Right atrium auricular region (tissue), 2 donors: Measurements from ENCODE around the gene FANCC. TPM values are rescaled to one million over a fixed set of nuclear protein-coding genes. Genes with fewer than 3 reads are reported as not detected.

Experiments
- DNase-seq: peaks from one replicate; pipeline ENCODE4 v3.0.0-alpha.2; 2019; ENCODE audit warnings: low spot score
- H3K27ac ChIP-seq, 2 donors: fragments of 200-600 bp; sonication (generic); 1 replicate in 1 of 2; 2 replicates in 1 of 2; pipeline ENCODE4 v1.5.1; 2016 to 2019
- H3K27me3 ChIP-seq, 2 donors: fragments of 200-600 bp; sonication (generic); one replicate each; pipeline versions ENCODE4 v1.5.1 to v1.6.0; 2017 to 2019
- H3K36me3 ChIP-seq: fragments of 200-600 bp; sonication (generic); one replicate; pipeline ENCODE4 v1.5.1; 2016
- H3K4me1 ChIP-seq, 2 donors: fragments of 200-600 bp; sonication (generic); one replicate each; pipeline versions ENCODE4 v1.5.1 to v1.6.0; 2017 to 2019
- H3K4me3 ChIP-seq, 2 donors: fragments of 200-600 bp; sonication (generic); 1 replicate in 1 of 2; 2 replicates in 1 of 2; pipeline ENCODE4 v1.5.1; 2017 to 2019; ENCODE audit warnings: mild to moderate bottlenecking in 1 of 2, moderate library complexity in 1 of 2
- H3K9me3 ChIP-seq, 2 donors: fragments of 200-600 bp; sonication (generic); one replicate each; pipeline ENCODE4 v1.5.1; 2019
- CTCF ChIP-seq, 2 donors: fragments of 200-600 bp; sonication (generic); IDR thresholded peaks; one replicate each; pipeline ENCODE4 v1.5.1; 2019; ENCODE audit warnings: antibody characterized with exemption in 2 of 2
- total RNA-seq, 2 donors: library from RNA; depleted of rRNA; stranded (reverse); fragments of >200 nt; gene quantifications; one replicate each; pipeline ENCODE4 v1.1.0, GENCODE V29; 2016

FANCC gene
- total RNA-seq, 2 donors from 2014 or later, result 1.8 to 6.2 TPM

- peak overlapping the region; percentile 52 to 72 for H3K27ac ChIP-seq
- H3K9me3 ChIP-seq, result no peaks in the 10 kb centered on the region
- H3K36me3 ChIP-seq, result peaks cover 57% of the 10 kb centered on the region
Observed at GRCh38 chr9:95079461-95079860, 238.0 kb downstream of the FANCC start.

GRCh38 chr9:95078939-95079338 lies 238.6 kb downstream of the FANCC start:
- H3K4me3 ChIP-seq, result no peak overlapping the region
- H3K4me1 ChIP-seq, result peaks cover 0 to 85% of the 10 kb centered on the region in 2 donors
- peaks cover 58% of the 10 kb centered on the region for H3K36me3 ChIP-seq
- H3K27me3 ChIP-seq, result no peaks in the 10 kb centered on the region
- no peaks in the 10 kb centered on the region for H3K9me3 ChIP-seq
- peak overlapping the region; percentile 52 to 72 for H3K27ac ChIP-seq
- no peak for TF ChIP-seq CTCF (IDR thresholded peaks at IDR 0.05)
- no peak for DNase-seq

More at GRCh38 chr9:95079461-95079860, 238.0 kb downstream of the FANCC start:
- no peaks in the 10 kb centered on the region for H3K27me3 ChIP-seq
- H3K4me3 ChIP-seq, result no peak overlapping the region
- TF ChIP-seq CTCF (IDR thresholded peaks at IDR 0.05), result no peak
- H3K4me1 ChIP-seq, result peaks cover 0 to 83% of the 10 kb centered on the region in 2 donors
- no peak for DNase-seq

- Histone ChIP-seq H3K9me3 (no peaks in the 10 kb centered on the region), H3K4me3 (no peak overlapping the region), H3K4me1 (peaks cover 0 to 88% of the 10 kb centered on the region in 2 donors), H3K27me3 (no peaks in the 10 kb centered on the region), H3K36me3 (peaks cover 57% of the 10 kb centered on the region), H3K27ac (peak overlapping the region; percentile 52 to 72)
- TF ChIP-seq CTCF (IDR thresholded peaks at IDR 0.05), result no peak
- DNase-seq, result no peak
Observed at GRCh38 chr9:95078511-95078910, 239.0 kb downstream of the FANCC start.

- Histone ChIP-seq H3K4me1 (peaks cover 0 to 88% of the 10 kb centered on the region in 2 donors), H3K4me3 (no peak overlapping the region), H3K27ac (peak overlapping the region; percentile 52 to 72), H3K9me3 (no peaks in the 10 kb centered on the region), H3K27me3 (no peaks in the 10 kb centered on the region), H3K36me3 (peaks cover 56% of the 10 kb centered on the region)
- no peak for TF ChIP-seq CTCF (IDR thresholded peaks at IDR 0.05)
- DNase-seq, result no peak
Observed at GRCh38 chr9:95077766-95078370, 239.6 kb downstream of the FANCC start.

- peak; percentile 57 for DNase-seq
- TF ChIP-seq CTCF (IDR thresholded peaks at IDR 0.05), result peak in 1 of 2 donors; percentile 19
- H3K4me1 ChIP-seq, result peaks cover 0 to 89% of the 10 kb centered on the region in 2 donors
- H3K9me3 ChIP-seq, result no peaks in the 10 kb centered on the region
- no peak overlapping the region for H3K4me3 ChIP-seq
- peaks cover 53% of the 10 kb centered on the region for H3K36me3 ChIP-seq
- H3K27ac ChIP-seq, result peak overlapping the region; percentile 52 to 72
- no peaks in the 10 kb centered on the region for H3K27me3 ChIP-seq
Observed at GRCh38 chr9:95077053-95077765, 240.3 kb downstream of the FANCC start.
